C1 segment of cervical spinal cord (tissue), 14 donors: ENCODE measurements around the gene TRA2B.
"Not testable (repeated sequence)": the region's sequence is repeated elsewhere in the genome, so short reads cannot be mapped to it uniquely, and the experiment has no call there.

ENCODE experiments used
- DNase-seq, 14 donors: peaks; one replicate each; lab custom pipeline; 2025; lab: John Stamatoyannopoulos, UW

Gene TRA2B

GRCh38 chr3:185927501-185928200 is 10.2 kb downstream of the TRA2B start:
- no peak for DNase-seq

- DNase-seq, result no peak
These were observed 11.4 kb downstream of the TRA2B start for GRCh38 chr3:185926445-185926844.

- DNase-seq, result no peak
These were observed 12.5 kb downstream of the TRA2B start for GRCh38 chr3:185925353-185925752.

GRCh38 chr3:185924375-185924774 is 13.4 kb downstream of the TRA2B start:
- DNase-seq, result no peak

- no peak for DNase-seq
These were observed 17.6 kb downstream of the TRA2B start for GRCh38 chr3:185920184-185920583.

GRCh38 chr3:185916042-185916833 is 21.6 kb downstream of the TRA2B start:
- DNase-seq, result no peak

GRCh38 chr3:185915642-185916041 is 22.2 kb downstream of the TRA2B start:
- no peak for DNase-seq

GRCh38 chr3:185914911-185915629 is 22.7 kb downstream of the TRA2B start:
- no peak for DNase-seq

- DNase-seq, result no peak
These were observed 24.6 kb downstream of the TRA2B start for GRCh38 chr3:185912929-185913901.

- no peak for DNase-seq
These were observed 25.3 kb downstream of the TRA2B start for GRCh38 chr3:185912512-185912911.

- DNase-seq, result not testable (repeated sequence)
These were observed 26.8 kb downstream of the TRA2B start for GRCh38 chr3:185911076-185911448.

GRCh38 chr3:185910322-185911075 is 27.3 kb downstream of the TRA2B start:
- DNase-seq, result not testable (repeated sequence)

- DNase-seq, result not testable (repeated sequence)
These were observed 27.9 kb downstream of the TRA2B start for GRCh38 chr3:185909913-185910312.

- peak in 1 of 14 donors; percentile 38 for DNase-seq
These were observed 37.6 kb downstream of the TRA2B start for GRCh38 chr3:185900228-185900627.

GRCh38 chr3:185896636-185897035 is 41.2 kb downstream of the TRA2B start:
- DNase-seq, result no peak

- no peak for DNase-seq
These were observed 50.7 kb downstream of the TRA2B start for GRCh38 chr3:185887066-185887465.

- no peak for DNase-seq
These were observed 53.2 kb downstream of the TRA2B start for GRCh38 chr3:185884641-185885040.

GRCh38 chr3:185881926-185882325 is 55.9 kb downstream of the TRA2B start:
- no peak for DNase-seq

GRCh38 chr3:185880600-185880999 is 57.2 kb downstream of the TRA2B start:
- DNase-seq, result no peak

- no peak for DNase-seq
These were observed 58.9 kb downstream of the TRA2B start for GRCh38 chr3:185878920-185879319.
